Rectal smooth muscle tissue (tissue), 1 donor: ENCODE results near the gene KCNK5.

Source experiments
- H3K27ac ChIP-seq: one replicate; pipeline ENCODE4 v1.7.0; 2013; ENCODE audit warnings: low read depth, low read length, inconsistent platforms
- H3K27me3 ChIP-seq: one replicate; pipeline ENCODE4 v1.7.0; 2013; ENCODE audit warnings: low read length; ENCODE audit not compliant: control insufficient read depth, insufficient read depth
- H3K36me3 ChIP-seq: one replicate; pipeline ENCODE4 v1.7.0; 2013; ENCODE audit warnings: low read length; ENCODE audit not compliant: control insufficient read depth, insufficient read depth
- H3K4me1 ChIP-seq: one replicate; pipeline ENCODE4 v1.7.0; 2013; ENCODE audit warnings: low read length; ENCODE audit not compliant: control insufficient read depth, insufficient read depth
- H3K4me3 ChIP-seq: one replicate; pipeline ENCODE4 v1.7.0; 2013; ENCODE audit warnings: low read length
- H3K9ac ChIP-seq: one replicate; pipeline ENCODE4 v1.7.0; 2013; ENCODE audit warnings: low read length

Gene KCNK5

GRCh38 chr6:39169448-39170344, 59.6 kb downstream of the KCNK5 start:
- Histone ChIP-seq H3K9ac (no peak overlapping the region), H3K27ac (no peak overlapping the region)

GRCh38 chr6:39167866-39168625, 61.2 kb downstream of the KCNK5 start:
- Histone ChIP-seq H3K27me3 (no peaks in the 10 kb centered on the region), H3K36me3 (no peaks in the 10 kb centered on the region), H3K27ac (no peak overlapping the region), H3K4me1 (no peaks in the 10 kb centered on the region), H3K9ac (no peak overlapping the region), H3K4me3 (no peak overlapping the region)

More at GRCh38 chr6:39169448-39170344, 59.6 kb downstream of the KCNK5 start:
- Histone ChIP-seq H3K36me3 (no peaks in the 10 kb centered on the region), H3K4me1 (no peaks in the 10 kb centered on the region), H3K27me3 (no peaks in the 10 kb centered on the region), H3K4me3 (no peak overlapping the region)

GRCh38 chr6:39167321-39167720, 62.0 kb downstream of the KCNK5 start:
- no peaks in the 10 kb centered on the region for H3K36me3 ChIP-seq
- H3K4me1 ChIP-seq = no peaks in the 10 kb centered on the region
- no peaks in the 10 kb centered on the region for H3K27me3 ChIP-seq

GRCh38 chr6:39166912-39167290, 62.4 kb downstream of the KCNK5 start:
- Histone ChIP-seq H3K9ac (no peak overlapping the region), H3K4me3 (no peak overlapping the region), H3K27ac (no peak overlapping the region), H3K36me3 (no peaks in the 10 kb centered on the region), H3K4me1 (no peaks in the 10 kb centered on the region), H3K27me3 (no peaks in the 10 kb centered on the region)

More at GRCh38 chr6:39167321-39167720, 62.0 kb downstream of the KCNK5 start:
- H3K27ac ChIP-seq = no peak overlapping the region
- no peak overlapping the region for H3K9ac ChIP-seq
- no peak overlapping the region for H3K4me3 ChIP-seq

- H3K4me3 ChIP-seq = no peak overlapping the region
- H3K27ac ChIP-seq = no peak overlapping the region
- H3K4me1 ChIP-seq = no peaks in the 10 kb centered on the region
- H3K27me3 ChIP-seq = no peaks in the 10 kb centered on the region
- no peak overlapping the region for H3K9ac ChIP-seq
- H3K36me3 ChIP-seq = no peaks in the 10 kb centered on the region
These were observed 62.9 kb downstream of the KCNK5 start for GRCh38 chr6:39166189-39166911.

- Histone ChIP-seq H3K27ac (no peak overlapping the region), H3K9ac (no peak overlapping the region), H3K36me3 (no peaks in the 10 kb centered on the region), H3K4me1 (no peaks in the 10 kb centered on the region), H3K27me3 (peaks cover 2% of the 10 kb centered on the region), H3K4me3 (no peak overlapping the region)
These were observed 71.8 kb downstream of the KCNK5 start for GRCh38 chr6:39157511-39157910.

GRCh38 chr6:39156801-39157200, 72.5 kb downstream of the KCNK5 start:
- Histone ChIP-seq H3K36me3 (no peaks in the 10 kb centered on the region), H3K4me3 (no peak overlapping the region), H3K9ac (no peak overlapping the region), H3K27ac (no peak overlapping the region), H3K27me3 (peaks cover 2% of the 10 kb centered on the region), H3K4me1 (no peaks in the 10 kb centered on the region)

- Histone ChIP-seq H3K36me3 (no peaks in the 10 kb centered on the region), H3K4me1 (no peaks in the 10 kb centered on the region), H3K4me3 (no peak overlapping the region), H3K9ac (no peak overlapping the region), H3K27me3 (peaks cover 2% of the 10 kb centered on the region), H3K27ac (no peak overlapping the region)
These were observed 74.6 kb downstream of the KCNK5 start for GRCh38 chr6:39154705-39155104.

GRCh38 chr6:39153766-39154397, 75.4 kb downstream of the KCNK5 start:
- no peaks in the 10 kb centered on the region for H3K36me3 ChIP-seq
- no peak overlapping the region for H3K4me3 ChIP-seq
- H3K27ac ChIP-seq = no peak overlapping the region
- H3K9ac ChIP-seq = no peak overlapping the region
- H3K4me1 ChIP-seq = no peaks in the 10 kb centered on the region
- peaks cover 2% of the 10 kb centered on the region for H3K27me3 ChIP-seq

- Histone ChIP-seq H3K4me3 (no peak overlapping the region), H3K9ac (no peak overlapping the region), H3K27ac (no peak overlapping the region), H3K4me1 (no peaks in the 10 kb centered on the region), H3K27me3 (peaks cover 2% of the 10 kb centered on the region), H3K36me3 (no peaks in the 10 kb centered on the region)
These were observed 77.0 kb downstream of the KCNK5 start for GRCh38 chr6:39152262-39152661.

- Histone ChIP-seq H3K9ac (no peak overlapping the region), H3K27ac (no peak overlapping the region), H3K36me3 (no peaks in the 10 kb centered on the region), H3K4me3 (no peak overlapping the region), H3K27me3 (peaks cover 2% of the 10 kb centered on the region), H3K4me1 (no peaks in the 10 kb centered on the region)
These were observed 78.1 kb downstream of the KCNK5 start for GRCh38 chr6:39151211-39151610.
